GM18499 (cell line): ENCODE data around the gene GYPC.
"Not testable (repeated sequence)": the region's sequence is repeated elsewhere in the genome, so short reads cannot be mapped to it uniquely, and the experiment has no call there.

Experiments
- ATAC-seq: cut with Tn5 transposase; IDR thresholded peaks from one replicate; pipeline ENCODE4 v1.9.1; 2021; ENCODE audit warnings: moderate number of reproducible peaks; ENCODE audit not compliant: insufficient read depth, unreplicated experiment

GYPC gene

GRCh38 chr2:126648345-126648786 is 7.6 kb upstream of the GYPC start:
- ATAC-seq = not testable (repeated sequence)

GRCh38 chr2:126649101-126649500 is 6.9 kb upstream of the GYPC start:
- ATAC-seq = no peak

GRCh38 chr2:126650994-126651393 is 5.0 kb upstream of the GYPC start:
- ATAC-seq = no peak

- no peak for ATAC-seq
Measured at GRCh38 chr2:126652323-126652891, 3.6 kb upstream of the GYPC start.

- no peak for ATAC-seq
Measured at GRCh38 chr2:126653109-126653508, 2.8 kb upstream of the GYPC start.

- no peak for ATAC-seq
Measured at GRCh38 chr2:126653761-126654160, 2.2 kb upstream of the GYPC start.

- no peak for ATAC-seq
Measured at GRCh38 chr2:126655051-126655450, 907 bp upstream of the GYPC start.

GRCh38 chr2:126656431-126657147 is 631 bp downstream of the GYPC start:
- ATAC-seq = peak; percentile 2

- no peak for ATAC-seq
Measured at GRCh38 chr2:126657148-126657635, 1.2 kb downstream of the GYPC start.

GRCh38 chr2:126657636-126658318 is 1.8 kb downstream of the GYPC start:
- peak; percentile 53 for ATAC-seq

GRCh38 chr2:126658319-126658904 is 2.5 kb downstream of the GYPC start:
- no peak for ATAC-seq

- peak; percentile 22 for ATAC-seq
Measured at GRCh38 chr2:126658905-126659561, 3.1 kb downstream of the GYPC start.

- no peak for ATAC-seq
Measured at GRCh38 chr2:126659562-126660467, 3.9 kb downstream of the GYPC start.

GRCh38 chr2:126660971-126661370 is 5.0 kb downstream of the GYPC start:
- no peak for ATAC-seq

- no peak for ATAC-seq
Measured at GRCh38 chr2:126661702-126662500, 5.9 kb downstream of the GYPC start.

GRCh38 chr2:126662621-126663020 is 6.7 kb downstream of the GYPC start:
- no peak for ATAC-seq

GRCh38 chr2:126663184-126663963 is 7.4 kb downstream of the GYPC start:
- no peak for ATAC-seq

- ATAC-seq = peak; percentile 70
Measured at GRCh38 chr2:126664234-126664633, 8.3 kb downstream of the GYPC start.
